Neural progenitor cell (in vitro differentiated cells): Measurements from ENCODE around the gene SEMA5B.

ENCODE experiments used
- CTCF ChIP-seq: fragments of 200-600 bp; sonication (generic); IDR thresholded peaks from 2 replicates; pipeline ENCODE4 v1.5.1; 2017; ENCODE audit warnings: antibody characterized with exemption, mild to moderate bottlenecking
- EZH2phosphoT487 ChIP-seq: fragments of 200-600 bp; sonication (generic); IDR thresholded peaks from 2 replicates; pipeline ENCODE4 v1.6.1; 2017; ENCODE audit warnings: antibody characterized with exemption

- TF ChIP-seq CTCF (no peak), EZH2phosphoT487 (no peak)
These were observed 13.7 kb downstream of the SEMA5B start for GRCh38 chr3:123013876-123014275.
